NCI-H345 treated with DMSO at 0.1 percent for 48 hours (cell line): ENCODE data around the gene DNAH14.

Experiments
- DNase-seq: peaks from one replicate; lab custom pipeline; 2025; ENCODE audit not compliant: unreplicated experiment; lab: John Stamatoyannopoulos, UW

The DNAH14 gene

GRCh38 chr1:225425201-225425786 lies 495.8 kb downstream of the DNAH14 start:
- DNase-seq: no peak

- DNase-seq: no peak
Measured at GRCh38 chr1:225426395-225427234, 497.1 kb downstream of the DNAH14 start.

GRCh38 chr1:225427235-225428067 lies 498.0 kb downstream of the DNAH14 start, which contains the start of gene LBR:
Gene LBR (minus strand): TSS chr1:225428038. CDS start chr1:225424075, 3,963 bp downstream.
- DNase-seq: no peak

- DNase-seq: peak; percentile 91
Measured at GRCh38 chr1:225428068-225428880, 498.8 kb downstream of the DNAH14 start.

- DNase-seq: no peak
Measured at GRCh38 chr1:225428881-225429455, 499.5 kb downstream of the DNAH14 start.

GRCh38 chr1:225430301-225430700 lies 500.8 kb downstream of the DNAH14 start:
- no peak for DNase-seq

GRCh38 chr1:225431081-225431863 lies 501.8 kb downstream of the DNAH14 start:
- no peak for DNase-seq

GRCh38 chr1:225434046-225434445 lies 504.6 kb downstream of the DNAH14 start:
- no peak for DNase-seq

GRCh38 chr1:225435076-225435475 lies 505.6 kb downstream of the DNAH14 start:
- DNase-seq: no peak

GRCh38 chr1:225435487-225435886 lies 506.0 kb downstream of the DNAH14 start:
- DNase-seq: no peak

- no peak for DNase-seq
Measured at GRCh38 chr1:225435957-225436392, 506.5 kb downstream of the DNAH14 start.

- DNase-seq: no peak
Measured at GRCh38 chr1:225437710-225438437, 508.4 kb downstream of the DNAH14 start.

GRCh38 chr1:225440380-225441221 lies 511.1 kb downstream of the DNAH14 start:
- no peak for DNase-seq

GRCh38 chr1:225441314-225442122 lies 512.0 kb downstream of the DNAH14 start:
- DNase-seq: no peak

- DNase-seq: no peak
Measured at GRCh38 chr1:225442123-225442505, 512.6 kb downstream of the DNAH14 start.

- DNase-seq: no peak
Measured at GRCh38 chr1:225445639-225446594, 516.4 kb downstream of the DNAH14 start.
